ENCODE measurements around the gene LRRC4C. TPM values are rescaled to one million over a fixed set of nuclear protein-coding genes. Genes with fewer than 3 reads are reported as not detected.

LRRC4C gene
- total and polyA plus RNA-seq, 2 donors (not counting 1 experiment from before 2014, with no cell fraction given), result under 0.01 to 0.02 TPM

GRCh38 chr11:41190437-41191082 lies 268.9 kb downstream of the LRRC4C start:
- no peaks in the 10 kb centered on the region for H3K9me3 ChIP-seq (ENCODE audit: control insufficient read depth, insufficient read depth, low read depth, low read length)
- H3K27ac ChIP-seq (ENCODE audit: insufficient read depth, low read length), result no peak overlapping the region
- H3K79me2 ChIP-seq (ENCODE audit: control insufficient read depth, insufficient read depth, low read length), result no peaks in the 10 kb centered on the region
- H3K27me3 ChIP-seq (ENCODE audit: control insufficient read depth, insufficient read depth, low read length), result no peaks in the 10 kb centered on the region
- H3K9ac ChIP-seq (ENCODE audit: insufficient read depth, low read length), result no peak overlapping the region
- H4K20me1 ChIP-seq (ENCODE audit: control insufficient read depth, extremely low read depth, insufficient read depth, low read length), result no peaks in the 10 kb centered on the region
- H3K4me2 ChIP-seq (ENCODE audit: extremely low read depth, insufficient read depth, low read length), result no peak overlapping the region
- H2AFZ ChIP-seq (ENCODE audit: low read length), result no peak overlapping the region
- TF ChIP-seq, protein P1, sequence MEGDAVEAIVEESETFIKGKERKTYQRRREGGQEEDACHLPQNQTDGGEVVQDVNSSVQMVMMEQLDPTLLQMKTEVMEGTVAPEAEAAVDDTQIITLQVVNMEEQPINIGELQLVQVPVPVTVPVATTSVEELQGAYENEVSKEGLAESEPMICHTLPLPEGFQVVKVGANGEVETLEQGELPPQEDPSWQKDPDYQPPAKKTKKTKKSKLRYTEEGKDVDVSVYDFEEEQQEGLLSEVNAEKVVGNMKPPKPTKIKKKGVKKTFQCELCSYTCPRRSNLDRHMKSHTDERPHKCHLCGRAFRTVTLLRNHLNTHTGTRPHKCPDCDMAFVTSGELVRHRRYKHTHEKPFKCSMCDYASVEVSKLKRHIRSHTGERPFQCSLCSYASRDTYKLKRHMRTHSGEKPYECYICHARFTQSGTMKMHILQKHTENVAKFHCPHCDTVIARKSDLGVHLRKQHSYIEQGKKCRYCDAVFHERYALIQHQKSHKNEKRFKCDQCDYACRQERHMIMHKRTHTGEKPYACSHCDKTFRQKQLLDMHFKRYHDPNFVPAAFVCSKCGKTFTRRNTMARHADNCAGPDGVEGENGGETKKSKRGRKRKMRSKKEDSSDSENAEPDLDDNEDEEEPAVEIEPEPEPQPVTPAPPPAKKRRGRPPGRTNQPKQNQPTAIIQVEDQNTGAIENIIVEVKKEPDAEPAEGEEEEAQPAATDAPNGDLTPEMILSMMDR (conservative IDR thresholded peaks at IDR 0.05 in 1 of 2, IDR thresholded peaks at IDR 0.05 in 1 of 2; ENCODE audit: low read depth in 1 of 2, low read length in 2 of 2), result no peak
- no peak for TF ChIP-seq EZH2 (IDR thresholded peaks at IDR 0.05; ENCODE audit: low read length, missing control alignments)
- no peak for DNase-seq (ENCODE audit: low read depth in 2 of 2)
- H3K4me1 ChIP-seq (ENCODE audit: control insufficient read depth, extremely low read depth, insufficient read depth, low read length), result no peaks in the 10 kb centered on the region
- H3K36me3 ChIP-seq (ENCODE audit: control insufficient read depth, insufficient read depth, low read length), result no peaks in the 10 kb centered on the region
- no peak overlapping the region for H3K4me3 ChIP-seq (replicated peaks in 1 of 4; ENCODE audit: control extremely low read depth in 1 of 4, insufficient read depth in 1 of 4, low read depth in 3 of 4, low read length in 4 of 4)

DNA sequence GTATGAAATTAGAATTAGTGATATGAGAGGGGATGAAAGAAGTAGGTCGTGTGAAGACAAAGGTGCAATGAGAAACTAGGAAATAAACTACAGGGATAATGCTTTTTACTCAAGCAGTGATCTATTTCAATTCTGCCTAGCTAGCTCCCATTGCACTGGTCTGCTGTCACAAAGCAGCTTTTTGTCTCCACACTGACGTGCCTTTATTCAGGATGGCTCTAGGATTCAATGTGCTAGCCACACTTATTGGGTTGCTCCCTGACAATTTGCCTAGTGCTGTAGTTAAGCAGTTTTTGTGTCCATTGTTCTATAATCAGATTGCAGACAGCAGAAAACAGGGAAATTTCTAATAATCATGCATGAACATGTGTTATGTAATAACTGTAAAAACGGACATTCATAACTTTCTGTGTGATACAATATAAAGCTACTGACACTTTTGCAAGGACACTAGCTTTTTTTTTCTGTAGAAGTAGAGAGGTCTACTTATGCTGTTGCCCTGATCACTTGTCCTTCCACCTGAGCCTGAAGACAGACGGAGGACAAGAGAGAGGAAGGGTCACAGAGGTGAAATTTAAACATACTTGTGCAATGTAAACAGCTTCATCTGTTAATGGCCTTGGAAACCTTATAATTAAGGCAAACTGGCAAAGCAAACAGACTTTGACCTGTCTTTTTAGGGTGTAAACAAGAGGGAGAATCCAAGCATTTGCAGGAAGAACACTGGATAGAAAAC lies 269.6 kb downstream of the LRRC4C start:
- Histone ChIP-seq H3K27ac (ENCODE audit: insufficient read depth, low read length) (no peak overlapping the region), H3K9me3 (ENCODE audit: control insufficient read depth, insufficient read depth, low read depth, low read length) (no peaks in the 10 kb centered on the region), H3K4me1 (ENCODE audit: control insufficient read depth, extremely low read depth, insufficient read depth, low read length) (no peaks in the 10 kb centered on the region), H4K20me1 (ENCODE audit: control insufficient read depth, extremely low read depth, insufficient read depth, low read length) (no peaks in the 10 kb centered on the region), H3K4me2 (ENCODE audit: extremely low read depth, insufficient read depth, low read length) (no peak overlapping the region), H3K27me3 (ENCODE audit: control insufficient read depth, insufficient read depth, low read length) (no peaks in the 10 kb centered on the region), H3K36me3 (ENCODE audit: control insufficient read depth, insufficient read depth, low read length) (no peaks in the 10 kb centered on the region), H2AFZ (ENCODE audit: low read length) (no peak overlapping the region), H3K79me2 (ENCODE audit: control insufficient read depth, insufficient read depth, low read length) (no peaks in the 10 kb centered on the region), H3K4me3 (replicated peaks in 1 of 4; ENCODE audit: control extremely low read depth in 1 of 4, insufficient read depth in 1 of 4, low read depth in 3 of 4, low read length in 4 of 4) (no peak overlapping the region), H3K9ac (ENCODE audit: insufficient read depth, low read length) (no peak overlapping the region)
- TF ChIP-seq, protein P1 (conservative IDR thresholded peaks at IDR 0.05 in 1 of 2, IDR thresholded peaks at IDR 0.05 in 1 of 2; ENCODE audit: low read depth in 1 of 2, low read length in 2 of 2), result no peak
- no peak for TF ChIP-seq EZH2 (IDR thresholded peaks at IDR 0.05; ENCODE audit: low read length, missing control alignments)
- DNase-seq (ENCODE audit: low read depth in 2 of 2), result no peak

DNA sequence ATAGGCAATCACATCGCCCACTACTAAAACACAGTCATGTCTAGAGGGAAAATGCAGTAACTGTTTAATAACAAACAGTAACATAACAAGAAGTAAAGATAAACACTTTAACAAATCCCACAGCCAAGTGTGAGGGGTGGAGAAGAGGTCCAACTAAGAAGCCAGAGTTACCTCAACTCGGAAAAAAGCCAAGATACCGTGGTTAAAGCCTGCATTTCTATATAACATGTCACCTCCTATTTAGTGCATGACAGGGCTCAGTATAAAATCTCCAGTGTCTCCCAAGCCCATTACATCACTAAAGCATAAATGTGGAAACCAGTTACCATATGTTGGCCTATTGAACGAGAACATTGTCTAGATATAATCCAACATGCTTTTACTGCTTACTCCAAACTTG lies 281.7 kb downstream of the LRRC4C start:
- Histone ChIP-seq H3K4me2 (ENCODE audit: extremely low read depth, insufficient read depth, low read length) (no peak overlapping the region), H3K9me3 (ENCODE audit: control insufficient read depth, insufficient read depth, low read depth, low read length) (no peaks in the 10 kb centered on the region), H3K79me2 (ENCODE audit: control insufficient read depth, insufficient read depth, low read length) (no peaks in the 10 kb centered on the region), H3K4me3 (replicated peaks in 1 of 4; ENCODE audit: control extremely low read depth in 1 of 4, insufficient read depth in 1 of 4, low read depth in 3 of 4, low read length in 4 of 4) (no peak overlapping the region), H4K20me1 (ENCODE audit: control insufficient read depth, extremely low read depth, insufficient read depth, low read length) (no peaks in the 10 kb centered on the region), H3K36me3 (ENCODE audit: control insufficient read depth, insufficient read depth, low read length) (no peaks in the 10 kb centered on the region), H3K9ac (ENCODE audit: insufficient read depth, low read length) (no peak overlapping the region), H3K4me1 (ENCODE audit: control insufficient read depth, extremely low read depth, insufficient read depth, low read length) (no peaks in the 10 kb centered on the region), H2AFZ (ENCODE audit: low read length) (no peak overlapping the region), H3K27ac (ENCODE audit: insufficient read depth, low read length) (no peak overlapping the region), H3K27me3 (ENCODE audit: control insufficient read depth, insufficient read depth, low read length) (no peaks in the 10 kb centered on the region)
- peak in 1 of 2 donors; percentile 54 for DNase-seq (ENCODE audit: low read depth in 2 of 2)
- TF ChIP-seq EZH2 (IDR thresholded peaks at IDR 0.05; ENCODE audit: low read length, missing control alignments), result no peak
- TF ChIP-seq, protein P1 (conservative IDR thresholded peaks at IDR 0.05 in 1 of 2, IDR thresholded peaks at IDR 0.05 in 1 of 2; ENCODE audit: low read depth in 1 of 2, low read length in 2 of 2), result no peak

Measured in fibroblast of lung (primary cell).